Measurements from ENCODE around the gene DIAPH2. TPM values are rescaled to one million over a fixed set of nuclear protein-coding genes. Genes with fewer than 3 reads are reported as not detected.

Gene DIAPH2
- total and polyA plus RNA-seq, 9 of the 15 experiments (the other 6 are each of a cell fraction or from before 2014, with no cell fraction given): 0.01 to 0.18 (median 0.07) TPM; not detected in 1

- no peaks in the 10 kb centered on the region for H3K27me3 ChIP-seq (ENCODE audit: control insufficient read depth in 2 of 2, insufficient read depth in 2 of 2, low read length in 2 of 2)
- in situ Hi-C loops (cut with MboI): no loop called here
- intact Hi-C loops (cut with micrococcal nuclease): no loop called here
- H3K4me1 ChIP-seq (replicated peaks in 1 of 2; ENCODE audit: control insufficient read depth in 2 of 2, insufficient read depth in 2 of 2, low read length in 2 of 2): no peaks in the 10 kb centered on the region
- no peak for TF ChIP-seq BRF1 (IDR thresholded peaks at IDR 0.05; ENCODE audit: borderline replicate concordance, extremely low read depth, insufficient read length)
- no peak for TF ChIP-seq XRCC5 (IDR thresholded peaks at IDR 0.05; ENCODE audit: low read depth, low read length)
- TF ChIP-seq ZNF12 (CRISPR knock-in tag; IDR thresholded peaks at IDR 0.05): no peak
- TF ChIP-seq RBFOX2 (IDR thresholded peaks at IDR 0.05; ENCODE audit: low read depth, low read length): no peak
- no peak for TF ChIP-seq GTF2E2 (tag; IDR thresholded peaks at IDR 0.05)
- TF ChIP-seq RFX1 (IDR thresholded peaks at IDR 0.05): no peak
- no peak for TF ChIP-seq FOXK1 (CRISPR knock-in tag; IDR thresholded peaks at IDR 0.05; ENCODE audit: borderline replicate concordance)
- no peak for TF ChIP-seq YBX1 (IDR thresholded peaks at IDR 0.05)
- BruUV-seq (replicated peaks): no TSS peak
- DNase-seq (ENCODE audit: extremely low read depth in 1 of 4, low spot score in 3 of 4) (no peak), ATAC-seq (no peak), FAIRE-seq (no peak)
- H3K9me3 ChIP-seq (replicated peaks; ENCODE audit: control insufficient read depth, insufficient read depth, low read depth, low read length): no peaks in the 10 kb centered on the region
- CTCF ChIA-PET (ENCODE audit: low intra/inter-chr PET ratio): no interaction called here
- H3K36me3 ChIP-seq (ENCODE audit: control insufficient read depth, insufficient read depth, low read length): no peaks in the 10 kb centered on the region
- H3K4me3 ChIP-seq: no peak overlapping the region
- no peak overlapping the region for H2AFZ ChIP-seq (ENCODE audit: low read depth, low read length)
- no peak overlapping the region for H3K4me2 ChIP-seq (ENCODE audit: insufficient read depth, low read length)
- H3K9me1 ChIP-seq (ENCODE audit: control insufficient read depth, insufficient read depth, low read length): no peaks in the 10 kb centered on the region
- H3K79me2 ChIP-seq (ENCODE audit: control insufficient read depth, insufficient read depth, low read length): no peaks in the 10 kb centered on the region
- H4K20me1 ChIP-seq (replicated peaks; ENCODE audit: control insufficient read depth, insufficient read depth, low read length): no peaks in the 10 kb centered on the region
- POLR2A ChIA-PET: no interaction called here
- H3K27ac ChIP-seq (ENCODE audit: extremely low read depth, low read depth, low read length): no peak overlapping the region
- 0% methylated on average over 2 of the region's 2 CpGs for WGBS (ENCODE audit: insufficient coverage, low coverage, missing lambda C conversion rate)
- H3K9ac ChIP-seq (ENCODE audit: insufficient read depth in 1 of 2, low read depth in 2 of 2, low read length in 2 of 2): no peak overlapping the region
Measured at GRCh38 chrX:96918864-96919263, 234.2 kb downstream of the DIAPH2 start.

DNA sequence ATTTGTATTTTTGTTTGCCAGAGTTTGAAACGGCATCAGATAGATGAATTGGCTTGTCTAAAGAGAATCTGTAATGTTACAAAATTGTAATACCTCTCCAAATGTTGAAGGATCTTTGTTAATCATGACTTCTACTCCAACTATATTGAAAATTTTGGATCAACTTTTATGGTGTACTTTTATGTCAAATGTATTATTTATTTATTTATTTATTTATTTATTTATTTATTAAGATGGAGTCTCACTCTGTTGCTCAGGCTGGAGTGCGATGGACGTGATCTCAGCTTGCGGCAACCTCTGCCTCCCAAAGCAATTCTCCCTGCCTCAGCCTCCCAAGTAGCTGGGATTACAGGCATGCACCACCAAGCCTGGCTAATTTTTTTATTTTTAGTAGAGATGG lies 235.0 kb downstream of the DIAPH2 start:
- no peaks in the 10 kb centered on the region for H3K27me3 ChIP-seq (ENCODE audit: control insufficient read depth in 2 of 2, insufficient read depth in 2 of 2, low read length in 2 of 2)
- H3K79me2 ChIP-seq (ENCODE audit: control insufficient read depth, insufficient read depth, low read length): no peaks in the 10 kb centered on the region
- in situ Hi-C loops (cut with MboI) (no loop called here), intact Hi-C loops (cut with micrococcal nuclease) (no loop called here)
- H3K9me1 ChIP-seq (ENCODE audit: control insufficient read depth, insufficient read depth, low read length): no peaks in the 10 kb centered on the region
- POLR2A ChIA-PET: no interaction called here
- H3K4me1 ChIP-seq (replicated peaks in 1 of 2; ENCODE audit: control insufficient read depth in 2 of 2, insufficient read depth in 2 of 2, low read length in 2 of 2): no peaks in the 10 kb centered on the region
- no TSS peak for BruUV-seq (replicated peaks)
- no peak overlapping the region for H2AFZ ChIP-seq (ENCODE audit: low read depth, low read length)
- H3K4me2 ChIP-seq (ENCODE audit: insufficient read depth, low read length): no peak overlapping the region
- no peak for ATAC-seq
- no peak overlapping the region for H3K9ac ChIP-seq (ENCODE audit: insufficient read depth in 1 of 2, low read depth in 2 of 2, low read length in 2 of 2)
- H4K20me1 ChIP-seq (replicated peaks; ENCODE audit: control insufficient read depth, insufficient read depth, low read length): no peaks in the 10 kb centered on the region
- WGBS (ENCODE audit: insufficient coverage, low coverage, missing lambda C conversion rate): 3% methylated on average over 4 of the region's 4 CpGs
- no peak overlapping the region for H3K4me3 ChIP-seq
- CTCF ChIA-PET (ENCODE audit: low intra/inter-chr PET ratio): no interaction called here
- no peaks in the 10 kb centered on the region for H3K36me3 ChIP-seq (ENCODE audit: control insufficient read depth, insufficient read depth, low read length)
- H3K27ac ChIP-seq (ENCODE audit: extremely low read depth, low read depth, low read length): no peak overlapping the region
- FAIRE-seq: no peak
- H3K9me3 ChIP-seq (replicated peaks; ENCODE audit: control insufficient read depth, insufficient read depth, low read depth, low read length): no peaks in the 10 kb centered on the region
- DNase-seq (ENCODE audit: extremely low read depth in 1 of 4, low spot score in 3 of 4): no peak
- TF ChIP-seq GABPB1 (CRISPR knock-in tag; IDR thresholded peaks at IDR 0.05) (no peak), PHTF2 (CRISPR knock-in tag; IDR thresholded peaks at IDR 0.05) (no peak), SUPT5H (IDR thresholded peaks at IDR 0.05) (no peak), ZNF76 (CRISPR knock-in tag; IDR thresholded peaks at IDR 0.05; ENCODE audit: borderline replicate concordance) (no peak), TCF7L2 (IDR thresholded peaks at IDR 0.05; ENCODE audit: low read depth, low read length) (no peak), CTBP1 (IDR thresholded peaks at IDR 0.05; ENCODE audit: borderline replicate concordance) (no peak), E2F1 (CRISPR knock-in tag; IDR thresholded peaks at IDR 0.05) (no peak), MBD1 (CRISPR knock-in tag; IDR thresholded peaks at IDR 0.05) (no peak)
